Renal cortical epithelial cell (primary cell): ENCODE measurements around the gene RIMBP2. TPM values are rescaled to one million over a fixed set of nuclear protein-coding genes. Genes with fewer than 3 reads are reported as not detected.

ENCODE experiments used
- DNase-seq: peaks from one replicate; pipeline ENCODE4 v3.0.0-alpha.2; 2011; ENCODE audit warnings: low read depth
- total RNA-seq: library from RNA; depleted of rRNA; stranded (reverse); fragments of >200 nt; gene quantifications from 2 replicates; pipeline ENCODE4 v1.2.3, GENCODE V29; 2014

RIMBP2 gene
- total RNA-seq, 1 donor from 2014 or later = 3.2 TPM

- DNase-seq = no peak
Observed at GRCh38 chr12:130463818-130464670, 252.1 kb downstream of the RIMBP2 start.

- DNase-seq = no peak
Observed at GRCh38 chr12:130463275-130463658, 252.8 kb downstream of the RIMBP2 start.

GRCh38 chr12:130462558-130463274 lies 253.4 kb downstream of the RIMBP2 start:
- no peak for DNase-seq

- no peak for DNase-seq
Observed at GRCh38 chr12:130461839-130462557, 254.1 kb downstream of the RIMBP2 start.

GRCh38 chr12:130461447-130461815 lies 254.7 kb downstream of the RIMBP2 start:
- no peak for DNase-seq

- DNase-seq = no peak
Observed at GRCh38 chr12:130460611-130461446, 255.3 kb downstream of the RIMBP2 start.

- DNase-seq = no peak
Observed at GRCh38 chr12:130459916-130460315, 256.2 kb downstream of the RIMBP2 start.

GRCh38 chr12:130458341-130458740 lies 257.8 kb downstream of the RIMBP2 start:
- DNase-seq = no peak

GRCh38 chr12:130457215-130457614 lies 258.9 kb downstream of the RIMBP2 start:
- no peak for DNase-seq

- DNase-seq = no peak
Observed at GRCh38 chr12:130456375-130457199, 259.5 kb downstream of the RIMBP2 start.

GRCh38 chr12:130455161-130455560 lies 260.9 kb downstream of the RIMBP2 start:
- DNase-seq = no peak

- no peak for DNase-seq
Observed at GRCh38 chr12:130454296-130454695, 261.8 kb downstream of the RIMBP2 start.

- DNase-seq = no peak
Observed at GRCh38 chr12:130452546-130452945, 263.6 kb downstream of the RIMBP2 start.

GRCh38 chr12:130451001-130451930 lies 264.8 kb downstream of the RIMBP2 start:
- no peak for DNase-seq

- no peak for DNase-seq
Observed at GRCh38 chr12:130449291-130449690, 266.8 kb downstream of the RIMBP2 start.

- DNase-seq = no peak
Observed at GRCh38 chr12:130448044-130448821, 267.9 kb downstream of the RIMBP2 start.

GRCh38 chr12:130447655-130447965 lies 268.5 kb downstream of the RIMBP2 start:
- no peak for DNase-seq

GRCh38 chr12:130446846-130447654 lies 269.0 kb downstream of the RIMBP2 start:
- no peak for DNase-seq
